HG03095 (cell line): ENCODE results near the gene SARS2.
"Not testable (repeated sequence)": the region's sequence is repeated elsewhere in the genome, so short reads cannot be mapped to it uniquely, and the experiment has no call there.

ENCODE experiments used
- ATAC-seq: cut with Tn5 transposase; IDR thresholded peaks from one replicate; pipeline ENCODE4 v1.9.1; 2021; ENCODE audit warnings: moderate library complexity; ENCODE audit not compliant: unreplicated experiment

The SARS2 gene, protein sequence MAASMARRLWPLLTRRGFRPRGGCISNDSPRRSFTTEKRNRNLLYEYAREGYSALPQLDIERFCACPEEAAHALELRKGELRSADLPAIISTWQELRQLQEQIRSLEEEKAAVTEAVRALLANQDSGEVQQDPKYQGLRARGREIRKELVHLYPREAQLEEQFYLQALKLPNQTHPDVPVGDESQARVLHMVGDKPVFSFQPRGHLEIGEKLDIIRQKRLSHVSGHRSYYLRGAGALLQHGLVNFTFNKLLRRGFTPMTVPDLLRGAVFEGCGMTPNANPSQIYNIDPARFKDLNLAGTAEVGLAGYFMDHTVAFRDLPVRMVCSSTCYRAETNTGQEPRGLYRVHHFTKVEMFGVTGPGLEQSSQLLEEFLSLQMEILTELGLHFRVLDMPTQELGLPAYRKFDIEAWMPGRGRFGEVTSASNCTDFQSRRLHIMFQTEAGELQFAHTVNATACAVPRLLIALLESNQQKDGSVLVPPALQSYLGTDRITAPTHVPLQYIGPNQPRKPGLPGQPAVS

DNA sequence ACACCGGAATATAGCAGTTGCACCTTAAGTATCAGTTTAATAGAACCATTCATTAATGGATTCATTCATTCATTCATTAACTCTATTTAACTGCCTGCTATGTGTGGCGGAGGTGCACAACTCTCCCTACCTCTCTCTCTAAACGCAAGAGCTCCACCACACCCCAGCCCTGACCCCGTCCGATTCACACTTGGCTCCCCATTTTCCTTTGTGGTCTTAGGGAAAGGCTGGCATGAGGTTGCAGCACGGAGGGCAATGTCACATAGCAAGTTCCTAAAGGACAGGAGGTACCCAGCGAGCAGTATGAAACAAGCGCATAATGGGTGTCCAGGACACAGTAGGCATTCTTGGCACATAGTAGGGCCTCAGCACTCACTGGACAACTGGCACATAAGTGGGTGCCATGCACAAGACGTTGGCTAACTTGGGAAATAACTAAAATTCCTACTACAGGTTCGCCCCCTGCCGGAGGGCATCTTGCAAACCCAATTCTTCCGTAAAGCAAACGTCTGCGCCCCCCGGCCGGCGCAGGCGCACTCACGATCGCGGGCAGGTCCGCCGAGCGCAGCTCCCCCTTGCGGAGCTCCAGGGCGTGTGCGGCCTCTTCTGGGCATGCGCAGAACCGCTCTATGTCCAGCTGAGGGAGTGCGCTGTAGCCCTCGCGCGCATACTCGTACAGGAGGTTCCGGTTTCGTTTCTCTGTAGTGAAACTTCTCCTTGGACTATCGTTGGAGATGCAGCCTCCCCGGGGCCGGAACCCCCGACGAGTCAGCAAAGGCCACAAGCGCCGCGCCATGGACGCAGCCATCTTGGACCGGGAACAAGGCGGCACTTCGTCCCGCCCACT, at the start of gene SARS2:
TSS of gene SARS2 (minus strand) at position 835 of the 847 bp plus-strand sequence. CDS start at position 808, 27 bp downstream.
- peak; percentile 51 for ATAC-seq

DNA sequence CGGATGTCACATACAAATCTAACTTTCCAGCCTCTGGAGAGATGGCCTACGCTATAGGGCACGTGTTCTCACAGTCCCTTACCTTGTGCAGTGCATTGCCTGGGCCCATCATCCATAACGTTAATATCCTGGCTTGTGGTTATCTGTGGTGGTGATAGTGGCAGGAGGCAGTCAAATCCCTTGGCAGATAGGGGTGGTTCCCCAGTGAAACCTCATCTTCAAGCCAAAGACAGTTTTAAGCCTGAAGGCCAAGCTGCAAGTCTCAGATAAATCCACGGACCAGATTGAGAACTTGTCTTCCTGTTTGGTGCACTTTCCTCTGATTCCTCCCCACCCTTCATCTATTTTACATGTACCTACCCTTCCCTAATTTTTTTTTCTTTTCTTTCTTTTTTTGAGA, 49.2 kb upstream of the SARS2 start:
- ATAC-seq, result no peak

DNA sequence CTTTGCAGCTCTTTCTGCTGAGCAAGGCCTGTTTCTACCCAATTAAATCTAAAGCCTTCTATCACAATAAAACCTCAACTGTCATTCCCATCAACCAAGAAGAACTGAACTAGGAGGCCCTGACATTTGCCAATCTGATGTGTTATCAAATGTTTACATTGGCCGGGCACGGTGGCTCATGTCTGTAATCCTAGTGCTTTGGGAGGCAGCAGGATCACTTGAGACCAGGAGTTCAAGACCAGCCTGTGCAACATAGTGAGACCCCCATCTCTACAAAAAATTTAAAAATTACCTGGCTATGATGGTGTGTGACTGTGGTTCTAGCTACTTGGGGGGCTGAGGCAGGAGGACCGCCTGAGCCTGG, 47.7 kb upstream of the SARS2 start:
- ATAC-seq, result no peak

DNA sequence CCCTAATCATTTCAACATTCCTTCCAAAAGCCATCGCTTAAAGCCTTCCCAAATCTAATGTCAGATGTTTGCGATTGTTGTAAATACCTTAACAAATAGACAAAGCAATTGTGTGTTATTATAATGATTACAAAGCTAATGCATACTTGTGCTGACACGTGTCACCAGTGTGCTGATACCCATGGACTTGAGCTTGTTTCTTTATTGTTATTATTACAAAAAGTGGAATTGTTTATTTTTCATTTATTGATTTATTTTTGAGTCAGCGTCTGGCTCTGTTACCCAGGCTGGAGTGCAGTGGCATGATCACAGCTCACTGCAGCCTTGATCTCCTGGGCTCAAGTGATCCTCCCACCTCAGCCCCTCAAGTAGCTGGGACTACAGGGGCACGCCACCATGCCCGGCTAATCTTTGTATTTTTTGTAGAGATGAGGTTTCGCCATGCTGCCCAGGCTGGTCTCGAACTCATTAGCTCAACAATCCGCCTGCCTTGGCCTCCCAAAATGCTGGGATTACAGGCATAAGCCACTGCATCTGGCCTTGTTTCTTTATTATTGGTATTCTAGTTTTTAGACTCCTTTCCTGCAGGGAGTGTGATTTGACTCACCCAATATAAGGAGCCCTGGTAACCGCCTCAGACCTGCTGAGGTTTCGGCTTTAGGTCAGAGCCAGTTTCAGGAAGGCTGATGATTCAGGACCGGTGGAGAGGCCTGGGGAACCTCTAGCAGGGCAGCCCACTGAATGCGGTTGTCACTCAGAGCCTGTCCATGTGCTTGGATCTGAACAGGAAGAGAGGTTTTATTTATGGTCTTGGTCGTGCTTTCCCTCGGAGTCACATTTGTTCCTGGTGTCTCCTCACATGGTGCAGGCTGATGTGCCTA, 47.1 kb upstream of the SARS2 start:
- no peak for ATAC-seq

DNA sequence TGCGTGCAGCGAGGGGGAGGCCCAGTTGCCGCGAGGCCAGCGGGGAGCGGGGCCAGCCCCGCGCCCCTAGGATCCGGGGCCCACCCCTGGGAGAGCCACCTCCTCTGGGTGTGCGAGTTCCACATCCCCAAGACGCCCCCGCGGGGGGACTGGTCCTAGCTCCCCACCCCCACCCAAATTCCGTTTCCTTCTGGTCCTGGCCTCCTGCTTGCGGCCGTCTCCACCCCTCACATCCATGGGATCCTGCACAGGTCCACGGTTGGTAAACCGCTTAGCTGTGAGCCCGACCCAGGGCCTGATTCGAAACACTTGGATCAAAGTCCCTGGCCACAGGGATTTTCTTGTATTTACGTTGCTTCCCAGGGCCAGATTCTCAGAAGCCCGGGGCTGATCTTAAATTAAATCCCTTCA, 45.3 kb upstream of the SARS2 start:
- no peak for ATAC-seq

DNA sequence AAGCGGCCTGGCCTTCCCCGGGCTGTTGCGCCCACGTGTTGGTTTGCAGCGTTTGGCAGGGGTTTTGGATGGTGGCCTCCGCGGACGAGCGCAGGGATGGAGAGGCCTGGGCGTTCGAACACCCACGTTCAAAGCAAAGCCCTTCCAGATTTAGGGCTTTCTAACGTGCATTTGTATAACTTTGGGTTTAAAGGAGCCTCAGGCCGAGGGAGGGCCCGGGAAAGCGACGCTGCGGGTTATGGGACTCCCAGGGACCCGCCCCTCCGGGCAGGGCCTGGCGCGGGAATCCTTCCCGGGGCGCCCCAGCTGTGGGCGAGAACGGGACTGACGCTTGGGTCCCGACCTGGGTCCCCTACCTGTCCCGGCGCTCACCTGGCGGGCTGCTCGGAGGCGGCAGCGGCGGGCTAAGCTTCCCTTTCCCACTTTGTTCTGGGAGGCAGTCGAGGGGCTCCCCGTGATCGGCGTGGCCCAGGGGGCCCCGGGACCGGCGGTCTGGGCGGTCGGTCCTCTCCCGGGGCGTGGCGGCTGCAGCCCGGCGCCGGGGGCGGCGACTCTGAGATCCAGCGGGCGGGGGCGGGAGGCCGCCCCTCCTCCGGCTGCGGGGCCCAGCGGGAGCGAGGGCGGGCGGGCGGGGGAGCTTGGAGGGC, 44.8 kb upstream of the SARS2 start, which contains the start of gene FBXO17:
TSS of gene FBXO17 (minus strand) at position 529 of the 647 bp plus-strand sequence. CDS start 25,423 bp downstream, outside the sequence.
- ATAC-seq, result no peak

DNA sequence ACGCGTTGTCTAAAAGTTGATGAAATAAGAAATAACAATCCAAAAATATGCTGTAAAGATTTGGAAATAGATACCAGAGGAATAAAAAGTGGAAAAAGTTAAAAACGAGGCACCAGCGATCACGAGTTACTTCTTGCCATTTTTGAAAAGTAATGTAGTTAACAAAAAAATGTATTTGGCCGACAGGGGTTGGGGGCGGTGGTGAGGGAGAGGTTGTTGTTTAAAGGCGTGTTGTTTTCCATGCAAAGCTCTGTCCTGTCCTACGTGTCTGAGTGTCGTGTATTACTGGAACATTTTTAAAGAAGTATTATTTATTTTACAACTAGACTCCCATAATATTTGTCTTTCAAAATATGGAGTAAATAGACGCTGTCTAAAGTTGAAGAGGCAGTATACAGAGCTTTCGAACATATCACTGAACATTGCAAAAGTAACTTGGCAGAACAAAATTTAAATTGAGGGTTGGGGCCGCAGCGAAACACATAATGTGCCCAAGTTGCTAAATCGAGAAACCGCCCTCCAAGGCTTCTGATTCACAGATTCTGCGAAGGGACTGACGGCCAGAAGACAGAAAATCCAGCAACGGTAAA, 44.2 kb upstream of the SARS2 start:
- no peak for ATAC-seq

DNA sequence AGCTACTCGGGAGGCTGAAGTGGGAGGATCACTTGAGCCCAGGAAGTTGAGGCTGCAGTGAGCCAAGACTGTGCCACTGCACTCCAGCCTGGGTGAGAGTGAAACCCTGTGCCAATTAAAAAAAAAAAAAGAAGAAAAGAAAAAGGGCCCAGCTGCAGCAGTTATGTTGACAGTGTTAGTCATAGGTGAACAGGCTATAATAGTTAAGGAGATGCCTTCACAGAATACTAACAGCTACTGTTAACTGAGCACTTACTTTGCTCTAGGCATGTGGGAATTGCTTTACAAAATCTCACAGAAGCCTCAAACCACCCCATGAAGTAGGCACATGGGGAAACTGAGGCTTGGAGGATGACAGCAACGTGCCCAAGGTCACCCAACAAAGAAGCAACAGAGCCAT, 41.1 kb upstream of the SARS2 start:
- ATAC-seq, result no peak

DNA sequence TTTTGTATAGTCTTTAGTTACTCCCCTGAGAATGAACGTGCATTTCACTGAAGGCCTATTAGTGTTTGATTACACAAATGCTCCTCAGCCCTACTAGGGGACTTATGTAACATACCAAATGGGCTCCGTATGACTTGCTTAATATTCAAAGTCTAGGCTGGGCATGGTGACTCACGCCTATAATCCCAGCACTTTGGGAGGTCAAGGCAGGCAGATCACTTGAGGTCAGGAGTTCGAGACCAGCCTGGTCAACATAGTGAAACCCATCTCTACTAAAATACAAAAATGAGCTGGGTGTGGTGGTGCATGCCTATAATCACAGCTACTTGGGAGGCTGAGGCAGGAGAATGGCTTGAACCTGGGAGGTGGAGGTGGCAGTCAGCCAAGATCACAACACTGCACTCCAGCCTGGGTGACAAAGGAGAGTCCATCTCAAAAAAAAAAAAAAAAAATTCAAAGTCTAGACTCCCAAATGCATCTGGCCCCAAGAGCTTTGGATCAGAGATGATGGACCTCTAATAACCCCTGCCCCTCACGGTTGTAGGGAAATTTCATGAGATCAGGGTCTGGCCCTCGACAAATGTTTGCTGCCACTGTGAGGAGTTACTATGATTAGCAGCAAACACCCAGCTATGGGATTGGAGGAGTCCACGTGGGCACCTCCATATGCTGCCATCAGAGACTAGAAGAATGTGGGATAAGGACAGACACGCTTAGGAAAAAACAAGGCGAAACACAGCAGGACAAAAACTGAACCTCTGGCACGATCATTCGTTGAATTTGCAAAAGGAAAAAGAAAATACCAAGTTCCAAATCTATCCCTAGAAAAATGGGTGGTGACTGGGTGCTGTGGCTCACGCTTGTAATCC, 40.3 kb upstream of the SARS2 start:
- no peak for ATAC-seq

DNA sequence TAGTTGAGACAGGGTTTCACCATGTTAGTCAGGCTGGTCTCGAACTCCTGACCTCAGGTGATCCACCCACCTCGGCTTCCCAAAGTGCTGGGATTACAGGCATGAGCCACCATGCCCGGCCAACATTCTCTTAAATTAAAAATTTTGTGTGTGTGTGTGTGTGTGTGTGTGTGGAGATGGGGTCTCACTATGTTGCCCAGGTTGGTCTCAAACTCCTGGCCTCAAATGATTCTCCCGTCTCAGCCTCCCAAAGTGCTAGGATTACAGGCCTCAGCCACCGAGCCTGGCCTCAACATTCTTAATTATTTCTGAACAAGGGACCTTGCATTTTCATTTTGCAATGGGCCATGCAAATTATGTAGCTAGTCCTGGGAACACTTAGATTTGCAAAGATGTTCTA, 35.6 kb upstream of the SARS2 start:
- ATAC-seq, result not testable (repeated sequence)

DNA sequence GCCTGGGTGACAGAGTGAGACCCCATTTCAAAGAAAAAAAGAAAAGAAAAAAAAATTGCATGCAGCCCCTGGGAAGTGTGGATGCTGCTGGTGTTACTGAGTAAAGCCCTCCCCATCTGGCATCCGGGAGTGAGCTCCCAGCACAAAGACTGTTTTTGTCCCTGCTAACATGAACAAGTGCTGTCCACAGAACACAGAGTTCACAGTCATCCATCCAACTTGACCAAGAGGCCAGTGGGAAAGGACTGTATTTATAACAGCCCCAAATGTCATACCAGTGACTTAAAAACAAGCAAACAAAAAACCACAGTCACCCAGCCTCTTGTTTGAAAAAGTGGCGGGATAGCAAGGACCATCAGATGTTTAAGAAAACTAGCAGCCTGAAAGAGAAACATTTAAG, 34.2 kb upstream of the SARS2 start:
- no peak for ATAC-seq

DNA sequence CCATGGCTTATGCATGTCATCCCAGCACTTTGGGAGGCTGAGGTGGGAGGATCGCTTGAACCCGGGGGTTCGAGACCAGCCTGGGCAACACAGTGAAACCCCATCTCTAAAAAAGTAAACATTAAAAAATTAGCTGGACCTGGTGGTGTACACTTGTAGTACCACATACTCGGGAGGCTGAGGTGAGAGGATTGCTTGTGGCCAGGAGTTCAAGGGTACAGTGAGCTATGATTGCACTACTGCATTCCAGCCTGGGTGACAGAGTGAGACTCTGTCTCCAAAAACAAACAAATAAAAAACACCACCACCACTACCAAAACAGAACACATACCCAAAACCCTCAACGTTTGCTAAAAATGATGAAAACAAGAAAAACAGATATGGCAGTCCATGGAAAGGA, 29.1 kb upstream of the SARS2 start:
- no peak for ATAC-seq

DNA sequence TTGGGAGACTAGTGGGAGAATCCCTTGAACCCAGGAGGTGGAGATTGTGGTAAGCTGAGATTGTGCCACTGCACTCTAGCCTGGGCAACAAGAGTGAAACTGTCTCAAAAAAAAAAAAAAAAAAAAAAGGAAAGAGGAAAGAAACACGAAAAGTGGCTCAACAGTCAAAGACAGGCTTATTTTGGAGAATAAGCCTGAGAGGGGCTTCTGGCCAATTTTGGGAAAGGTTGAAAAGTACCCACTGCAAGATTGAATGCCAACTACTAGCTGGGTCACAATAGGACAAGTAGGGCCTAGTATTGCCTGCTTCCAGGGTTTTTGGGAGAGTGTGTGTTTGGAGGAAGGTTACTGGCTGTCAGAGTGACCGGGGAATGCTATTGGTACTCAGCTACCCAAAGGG, 27.7 kb upstream of the SARS2 start:
- ATAC-seq, result no peak

DNA sequence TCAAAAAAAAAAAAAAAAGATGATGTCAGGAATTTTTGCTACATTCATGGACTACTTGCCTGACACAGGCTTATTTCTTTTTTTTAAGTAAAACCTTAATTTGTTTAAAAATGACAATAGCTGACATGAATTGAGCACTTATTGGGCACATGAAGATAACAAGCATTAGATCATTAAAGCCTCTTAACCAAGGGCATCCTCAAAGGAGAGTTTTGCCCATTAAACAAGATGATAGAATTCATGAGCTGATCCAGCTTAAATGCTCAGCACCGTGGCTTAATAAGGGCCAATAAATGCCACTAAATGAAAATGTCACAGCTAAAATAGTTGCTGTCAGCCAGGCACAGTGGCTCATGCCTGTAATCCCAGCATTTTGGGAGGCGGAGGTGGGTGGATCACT, 25.7 kb upstream of the SARS2 start:
- no peak for ATAC-seq

DNA sequence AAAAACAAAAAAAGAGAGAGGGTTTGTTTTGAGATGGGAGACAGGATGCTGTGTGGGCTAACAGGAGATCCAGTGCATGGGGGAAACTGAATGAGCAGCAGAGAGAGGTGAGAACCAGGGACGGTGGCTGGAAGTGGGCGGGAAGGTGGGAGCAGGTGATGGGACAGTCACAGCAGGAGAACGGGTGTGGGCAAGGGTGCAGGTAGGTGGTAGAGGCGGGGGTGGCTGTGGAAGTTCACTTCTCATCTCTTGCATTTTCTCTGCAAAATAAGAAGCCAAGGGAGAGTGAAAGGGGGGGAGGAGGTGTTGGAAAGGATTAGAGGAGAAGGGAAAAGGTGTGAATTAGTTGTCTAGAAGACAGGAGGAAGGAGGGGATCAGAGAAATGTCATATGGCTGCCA, 23.1 kb upstream of the SARS2 start:
- no peak for ATAC-seq

DNA sequence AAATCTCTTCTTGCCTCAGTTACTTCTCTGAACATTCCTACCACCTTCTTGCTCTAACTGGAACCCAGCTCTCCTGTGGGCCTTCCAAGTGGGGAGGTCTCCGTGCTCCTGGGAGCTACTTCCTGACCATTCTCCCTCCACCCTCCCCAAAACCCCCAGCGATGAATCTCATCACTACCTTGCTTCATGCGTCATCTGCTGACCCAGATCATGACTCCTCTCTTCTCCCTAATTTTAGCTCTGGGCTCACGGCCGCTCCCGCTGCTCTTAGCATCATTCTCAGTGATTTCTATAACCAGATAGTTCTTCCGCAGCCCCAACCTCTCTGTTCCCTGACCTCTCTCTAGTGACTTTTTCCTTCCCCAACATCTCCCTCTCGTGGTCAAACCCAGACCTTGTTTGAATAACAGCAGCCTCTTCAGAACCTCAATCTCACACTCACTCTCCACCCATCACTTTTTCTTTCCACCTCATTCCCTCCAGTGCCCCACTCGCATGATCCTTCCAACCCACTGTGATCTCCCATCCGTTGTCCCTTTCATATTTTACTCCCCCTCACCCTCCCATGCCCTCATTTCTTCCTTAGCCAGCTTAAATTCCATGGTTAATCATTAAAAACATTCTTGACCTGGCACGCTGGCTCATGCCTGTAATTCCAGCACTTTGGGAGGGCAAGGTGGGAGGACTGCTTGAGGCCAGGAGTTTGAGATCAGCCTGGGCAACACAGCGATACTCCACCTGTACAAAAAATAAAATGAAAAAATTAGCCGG, 22.0 kb upstream of the SARS2 start:
- ATAC-seq, result no peak

DNA sequence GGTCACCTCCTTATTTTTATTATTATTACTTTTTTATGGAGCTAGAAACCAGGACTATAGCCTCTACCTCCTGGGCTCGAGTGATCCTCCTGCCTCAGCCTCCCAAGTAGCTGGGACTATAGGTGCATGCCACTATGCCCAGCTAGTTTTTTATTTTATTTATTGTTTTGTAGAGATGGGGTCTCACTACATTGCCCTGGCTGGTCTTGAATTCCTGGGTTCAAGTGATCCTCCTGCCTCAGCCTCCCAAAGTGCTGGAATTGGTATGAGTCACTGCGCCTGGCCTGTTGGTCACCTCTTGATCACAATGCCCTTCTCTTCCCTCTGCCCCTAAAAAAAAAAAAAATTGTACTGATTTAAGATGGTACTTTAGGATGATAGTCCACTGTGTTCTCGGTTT, 20.6 kb upstream of the SARS2 start:
- no peak for ATAC-seq
